Tibial nerve (tissue), 4 donors: ENCODE results near the gene DDAH1. TPM values are rescaled to one million over a fixed set of nuclear protein-coding genes. Genes with fewer than 3 reads are reported as not detected.
"Not testable (repeated sequence)": the region's sequence is repeated elsewhere in the genome, so short reads cannot be mapped to it uniquely, and the experiment has no call there.

Experiments
- DNase-seq, 2 donors: peaks; one replicate each; pipeline ENCODE4 v3.0.0-alpha.2; 2019; ENCODE audit warnings: low spot score in 2 of 2
- H3K27ac ChIP-seq, 4 donors: fragments of 200-600 bp; sonication (generic) in 3 of 4; one replicate each; pipeline ENCODE4 v1.5.1; 2017 to 2019; ENCODE audit warnings: mild to moderate bottlenecking in 1 of 4
- H3K27me3 ChIP-seq, 2 donors: fragments of 200-600 bp; sonication (generic) in 1 of 2; one replicate each; pipeline versions ENCODE4 v1.5.1 to v1.6.0; 2017 to 2019
- H3K36me3 ChIP-seq, 3 donors: fragments of 200-600 bp; sonication (generic); one replicate each; pipeline ENCODE4 v1.5.1; 2018 to 2019
- H3K4me1 ChIP-seq, 4 donors: fragments of 200-600 bp; sonication (generic) in 3 of 4; one replicate each; pipeline ENCODE4 v1.5.1; 2017 to 2019
- H3K4me3 ChIP-seq, 4 donors: fragments of 200-600 bp; sonication (generic) in 3 of 4; one replicate each; pipeline ENCODE4 v1.5.1; 2017 to 2019; ENCODE audit warnings: mild to moderate bottlenecking in 1 of 4, moderate library complexity in 1 of 4
- H3K9me3 ChIP-seq, 4 donors: fragments of 200-600 bp; sonication (generic) in 3 of 4; one replicate each; pipeline ENCODE4 v1.5.1; 2017 to 2019
- EP300 ChIP-seq, 2 donors: sonication (generic); formaldehyde crosslinking; IDR thresholded peaks; one replicate each; pipeline ENCODE4 v1.6.1; 2017; ENCODE audit warnings: antibody characterized with exemption in 2 of 2, mild to moderate bottlenecking in 1 of 2
- POLR2A ChIP-seq, 2 donors: fragments of 450-650 bp; IDR thresholded peaks; one replicate each; pipeline ENCODE4 v1.6.1; 2017; ENCODE audit warnings: antibody characterized with exemption in 2 of 2, mild to moderate bottlenecking in 2 of 2, moderate library complexity in 2 of 2
- WGBS, 2 donors: methylation state at CpG; one replicate each; pipeline ENCODE4 v1.1.5; 2018; 5-methylcytosine and 5-hydroxymethylcytosine counted together
- total RNA-seq, 4 donors: library from RNA; depleted of rRNA; stranded (reverse); fragments of >200 nt; gene quantifications; one replicate each; pipeline ENCODE4 v1.1.0, GENCODE V29; 2016
- TF ChIP-seq, protein P1 (sequence below), 5 experiments: fragments of 200-600 bp in 3 of 5; fragments of 450-650 bp in 2 of 5; sonication (generic) in 3 of 5; IDR thresholded peaks; one replicate each; pipeline ENCODE4 v1.5.1; 2016 to 2019; ENCODE audit warnings: antibody characterized with exemption in 5 of 5, mild to moderate bottlenecking in 3 of 5, moderate library complexity in 2 of 5

DDAH1 gene
- 10 to 100 TPM; 17.7 to 23.4 (median 21.8) TPM for total RNA-seq

DNA sequence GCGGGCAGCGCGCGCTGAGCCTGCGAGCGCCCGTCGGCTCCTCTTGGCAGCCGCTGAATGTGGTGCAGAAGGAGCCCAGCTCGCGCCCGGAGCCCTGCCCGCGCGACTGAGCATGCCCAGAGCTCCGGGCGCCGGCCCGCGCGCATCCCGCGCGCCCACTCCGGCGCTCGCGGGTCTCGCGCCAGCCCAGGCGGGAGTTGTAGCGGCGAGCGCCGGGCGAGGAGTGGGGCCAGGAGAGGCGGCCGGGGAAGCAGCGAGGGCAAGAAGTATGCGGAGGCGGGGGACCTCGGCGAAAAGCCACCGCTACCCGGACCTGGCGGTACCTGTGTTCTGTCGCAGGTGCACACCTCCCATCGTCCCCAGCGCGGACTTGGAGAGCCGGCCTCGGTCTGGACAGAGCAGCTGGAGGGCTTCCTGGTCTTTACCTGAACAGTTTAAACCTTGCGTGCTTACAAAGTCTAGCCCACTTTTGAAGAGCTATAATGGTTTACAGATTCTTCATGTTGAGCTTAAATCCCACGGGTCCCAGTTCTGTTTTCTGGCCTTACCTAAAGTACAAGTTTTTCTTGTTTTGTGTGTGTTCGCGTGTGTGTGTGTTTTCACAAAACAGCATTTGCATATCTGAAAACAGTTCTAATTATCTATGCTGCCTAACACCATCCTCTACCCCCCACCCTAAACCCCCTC lies at the start of gene DDAH1:
DDAH1 (minus strand) TSS at position 61 of the 687 bp plus-strand sequence. CDS start 114 bp downstream, outside the sequence.
- Histone ChIP-seq H3K9me3 (no peaks in the 10 kb centered on the region), H3K27me3 (no peaks in the 10 kb centered on the region), H3K4me1 (peaks cover 0 to 23% (median 0%) of the 10 kb centered on the region in 4 donors), H3K4me3 (peak within 1 kb of the TSS; percentile 53 to 79 (median 64)), H3K27ac (peak within 1 kb of the TSS; percentile 9 to 84 (median 76)), H3K36me3 (no peaks in the 10 kb centered on the region)
- peak in 1 of 2 donors; percentile 0 for TF ChIP-seq POLR2A (IDR thresholded peaks at IDR 0.05)
- TF ChIP-seq EP300 (IDR thresholded peaks at IDR 0.05), result no peak
- TF ChIP-seq, protein P1, sequence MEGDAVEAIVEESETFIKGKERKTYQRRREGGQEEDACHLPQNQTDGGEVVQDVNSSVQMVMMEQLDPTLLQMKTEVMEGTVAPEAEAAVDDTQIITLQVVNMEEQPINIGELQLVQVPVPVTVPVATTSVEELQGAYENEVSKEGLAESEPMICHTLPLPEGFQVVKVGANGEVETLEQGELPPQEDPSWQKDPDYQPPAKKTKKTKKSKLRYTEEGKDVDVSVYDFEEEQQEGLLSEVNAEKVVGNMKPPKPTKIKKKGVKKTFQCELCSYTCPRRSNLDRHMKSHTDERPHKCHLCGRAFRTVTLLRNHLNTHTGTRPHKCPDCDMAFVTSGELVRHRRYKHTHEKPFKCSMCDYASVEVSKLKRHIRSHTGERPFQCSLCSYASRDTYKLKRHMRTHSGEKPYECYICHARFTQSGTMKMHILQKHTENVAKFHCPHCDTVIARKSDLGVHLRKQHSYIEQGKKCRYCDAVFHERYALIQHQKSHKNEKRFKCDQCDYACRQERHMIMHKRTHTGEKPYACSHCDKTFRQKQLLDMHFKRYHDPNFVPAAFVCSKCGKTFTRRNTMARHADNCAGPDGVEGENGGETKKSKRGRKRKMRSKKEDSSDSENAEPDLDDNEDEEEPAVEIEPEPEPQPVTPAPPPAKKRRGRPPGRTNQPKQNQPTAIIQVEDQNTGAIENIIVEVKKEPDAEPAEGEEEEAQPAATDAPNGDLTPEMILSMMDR (IDR thresholded peaks at IDR 0.05), result no peak
- 4 to 5% methylated on average over 23 to 25 of the region's 56 CpGs for WGBS, 2 donors
- no peak for DNase-seq

DNA sequence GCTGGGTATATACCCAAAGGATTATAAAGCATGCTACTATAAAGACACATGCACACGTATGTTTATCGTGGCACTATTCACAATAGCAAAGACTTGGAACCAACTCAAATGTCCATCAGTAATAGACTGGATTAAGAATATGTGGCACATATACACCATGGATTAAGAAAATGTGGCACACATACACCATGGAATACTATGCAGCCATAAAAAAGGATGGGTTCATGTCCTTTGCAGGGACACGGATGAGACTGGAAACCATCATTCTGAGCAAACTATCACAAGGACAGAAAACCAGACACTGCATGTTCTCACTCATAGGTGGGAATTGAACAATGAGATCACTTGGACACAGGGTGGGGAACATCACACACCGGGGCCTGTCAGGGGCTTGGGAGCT lies 49.0 kb upstream of the DDAH1 start:
- not testable (repeated sequence) for H3K4me3 ChIP-seq, H3K27me3 ChIP-seq, H3K27ac ChIP-seq, DNase-seq, H3K4me1 ChIP-seq, H3K36me3 ChIP-seq
- WGBS, 2 donors, result 91 to 96% methylated on average over 4 of the region's 4 CpGs
- peaks cover 0 to 15% (median 0%) of the 10 kb centered on the region in 4 donors for H3K9me3 ChIP-seq

DNA sequence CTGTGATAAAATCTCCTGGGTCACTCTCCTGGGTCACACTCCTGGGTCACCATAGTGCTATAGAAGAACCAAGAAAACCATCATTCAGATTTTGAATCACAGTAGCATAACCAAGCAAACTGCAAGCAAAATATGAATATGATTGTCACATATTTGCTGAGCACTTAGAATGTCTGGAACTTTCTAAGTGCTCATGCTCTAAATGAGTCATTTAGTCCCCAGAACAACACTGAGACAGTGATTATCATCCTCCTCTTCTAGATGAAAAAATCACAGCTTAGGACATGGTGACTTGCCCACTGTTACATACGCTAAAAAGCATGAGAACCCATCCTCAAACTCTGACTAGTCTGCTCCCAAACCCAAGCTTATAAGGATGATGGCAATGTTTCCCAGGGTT lies 39.5 kb upstream of the DDAH1 start:
- no peak for DNase-seq
- H3K36me3 ChIP-seq, result no peaks in the 10 kb centered on the region
- no peaks in the 10 kb centered on the region for H3K4me1 ChIP-seq
- no peak overlapping the region for H3K27ac ChIP-seq
- TF ChIP-seq POLR2A (IDR thresholded peaks at IDR 0.05) (no peak), EP300 (IDR thresholded peaks at IDR 0.05) (no peak)
- TF ChIP-seq, protein P1 (IDR thresholded peaks at IDR 0.05), result no peak
- H3K27me3 ChIP-seq, result no peaks in the 10 kb centered on the region
- no peak overlapping the region for H3K4me3 ChIP-seq
- peaks cover 0 to 13% (median 0%) of the 10 kb centered on the region in 4 donors for H3K9me3 ChIP-seq
- 68 to 76% methylated on average over 1 of the region's 1 CpG for WGBS, 2 donors

DNA sequence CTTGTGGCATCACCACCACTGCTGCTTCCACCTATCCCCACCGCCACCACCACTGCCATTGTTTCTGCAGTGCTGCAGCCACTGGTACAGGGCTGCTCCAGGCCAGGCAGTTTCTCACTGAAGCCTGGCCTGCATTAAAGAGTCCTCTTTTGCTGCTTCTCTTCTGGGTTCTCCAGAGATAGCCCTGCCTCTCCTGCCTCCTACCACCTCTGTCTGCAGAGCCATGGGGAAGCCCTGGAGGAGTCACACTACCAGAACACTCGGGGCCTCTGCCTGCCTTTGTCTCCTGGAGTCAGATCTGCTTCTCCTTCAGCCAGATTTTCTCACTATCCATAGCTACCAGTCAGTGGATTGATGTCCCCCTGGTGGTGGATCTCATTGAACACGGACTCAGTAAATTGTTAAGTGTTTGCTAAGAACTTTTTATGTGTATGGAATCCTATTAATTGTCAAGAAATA lies 37.7 kb upstream of the DDAH1 start:
- WGBS, 2 donors, result 42 to 51% methylated on average over 3 of the region's 3 CpGs

DNA sequence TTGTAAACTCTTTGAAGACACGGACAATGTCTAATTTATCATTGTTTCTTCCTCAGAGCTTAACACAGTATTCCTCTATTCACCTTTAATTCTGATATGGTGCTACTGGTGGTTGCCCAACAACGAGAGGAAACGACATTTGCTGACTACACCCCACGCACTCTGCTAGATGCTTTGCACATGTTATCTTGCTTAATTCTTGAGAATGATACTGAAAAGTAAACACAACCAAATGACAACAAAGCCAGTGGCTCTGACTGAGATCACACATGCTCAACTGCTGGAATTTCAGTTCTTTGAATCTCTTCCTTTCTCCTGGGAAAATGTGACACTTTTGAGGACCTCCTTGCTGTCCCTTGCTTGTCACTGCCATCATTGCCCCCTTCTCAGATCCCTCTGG lies 37.2 kb upstream of the DDAH1 start:
- Histone ChIP-seq H3K4me3 (no peak overlapping the region), H3K27ac (no peak overlapping the region), H3K36me3 (no peaks in the 10 kb centered on the region), H3K27me3 (no peaks in the 10 kb centered on the region), H3K4me1 (no peaks in the 10 kb centered on the region), H3K9me3 (peaks cover 0 to 13% (median 0%) of the 10 kb centered on the region in 4 donors)
- TF ChIP-seq POLR2A (IDR thresholded peaks at IDR 0.05), result no peak
- TF ChIP-seq, protein P1 (IDR thresholded peaks at IDR 0.05), result no peak
- TF ChIP-seq EP300 (IDR thresholded peaks at IDR 0.05), result no peak
- DNase-seq, result no peak
- WGBS, 2 donors, result 59 to 64% methylated on average over 4 of the region's 4 CpGs

More for the DNA sequence above, 37.7 kb upstream of the DDAH1 start:
- DNase-seq, result peak; percentile 17 to 69
- Histone ChIP-seq H3K4me3 (no peak overlapping the region), H3K4me1 (no peaks in the 10 kb centered on the region), H3K9me3 (peaks cover 0 to 13% (median 0%) of the 10 kb centered on the region in 4 donors), H3K36me3 (no peaks in the 10 kb centered on the region), H3K27ac (no peak overlapping the region), H3K27me3 (no peaks in the 10 kb centered on the region)
- TF ChIP-seq POLR2A (IDR thresholded peaks at IDR 0.05), result no peak
- TF ChIP-seq, protein P1 (IDR thresholded peaks at IDR 0.05), result peak in 3 of 5 experiments; percentile 18 to 45 (median 43)
- TF ChIP-seq EP300 (IDR thresholded peaks at IDR 0.05), result no peak
